HG03457 (cell line): ENCODE results near the gene YY1AP1.
"Not testable (repeated sequence)": the region's sequence is repeated elsewhere in the genome, so short reads cannot be mapped to it uniquely, and the experiment has no call there.

Source experiments
- ATAC-seq: cut with Tn5 transposase; IDR thresholded peaks from one replicate; pipeline ENCODE4 v1.9.1; 2021; ENCODE audit warnings: moderate number of reproducible peaks; ENCODE audit not compliant: unreplicated experiment

YY1AP1 gene

DNA sequence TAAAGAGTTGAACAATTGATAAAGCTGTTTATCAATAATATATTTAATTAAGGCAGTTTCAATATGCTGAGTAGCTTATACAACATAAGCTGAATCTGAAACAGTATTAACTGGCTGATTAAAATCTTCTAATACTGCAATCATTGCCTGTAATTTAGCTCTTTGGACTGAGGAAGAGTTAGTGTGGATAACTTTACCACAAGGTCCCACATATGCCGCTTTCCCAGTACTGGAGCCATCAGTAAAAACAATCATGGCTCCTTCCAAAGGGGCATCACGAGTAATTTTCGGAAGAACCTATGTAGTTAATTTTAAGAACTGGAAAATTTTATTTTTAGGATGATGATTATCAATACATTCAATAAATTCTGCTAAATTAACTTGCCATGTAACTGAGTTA lies 7.0 kb upstream of the YY1AP1 start:
- no peak for ATAC-seq

DNA sequence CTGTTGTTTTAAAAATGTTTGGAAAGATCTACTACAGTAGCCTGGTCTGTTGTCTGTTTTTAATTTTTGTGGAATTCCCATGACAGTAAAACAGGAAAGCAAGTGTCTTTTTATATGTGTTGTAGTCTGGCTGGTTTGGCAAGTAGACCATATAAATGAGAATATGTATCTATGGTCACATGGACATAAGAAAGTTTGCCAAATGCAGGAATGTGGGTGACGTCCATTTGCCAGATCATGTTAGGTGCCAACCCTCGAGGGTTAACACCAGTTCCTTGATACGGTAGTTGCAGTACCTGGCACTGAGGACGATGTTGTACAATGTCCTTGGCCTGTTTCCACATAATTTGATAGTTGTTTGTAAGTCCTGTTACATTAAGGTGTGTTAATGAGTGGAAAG lies 6.5 kb upstream of the YY1AP1 start:
- no peak for ATAC-seq

DNA sequence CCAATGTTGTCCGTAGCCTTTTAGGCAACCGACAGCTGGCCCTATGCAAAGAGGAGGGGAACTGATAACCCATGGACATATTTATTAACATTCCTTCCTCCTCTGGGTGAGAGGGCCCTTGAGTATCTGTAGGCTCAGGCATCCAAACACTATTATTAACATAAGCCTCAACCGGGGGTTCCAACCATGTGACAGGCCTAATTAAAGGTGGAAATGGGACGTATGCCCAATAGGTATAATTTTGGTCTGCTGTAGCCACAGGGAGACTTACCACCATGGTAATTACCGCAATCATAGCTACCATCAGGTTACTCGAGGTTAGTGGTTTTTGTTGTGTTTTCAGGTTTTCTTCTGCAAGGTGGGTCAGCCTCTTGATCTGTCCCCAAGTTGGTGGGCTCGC lies 5.6 kb upstream of the YY1AP1 start:
- no peak for ATAC-seq

DNA sequence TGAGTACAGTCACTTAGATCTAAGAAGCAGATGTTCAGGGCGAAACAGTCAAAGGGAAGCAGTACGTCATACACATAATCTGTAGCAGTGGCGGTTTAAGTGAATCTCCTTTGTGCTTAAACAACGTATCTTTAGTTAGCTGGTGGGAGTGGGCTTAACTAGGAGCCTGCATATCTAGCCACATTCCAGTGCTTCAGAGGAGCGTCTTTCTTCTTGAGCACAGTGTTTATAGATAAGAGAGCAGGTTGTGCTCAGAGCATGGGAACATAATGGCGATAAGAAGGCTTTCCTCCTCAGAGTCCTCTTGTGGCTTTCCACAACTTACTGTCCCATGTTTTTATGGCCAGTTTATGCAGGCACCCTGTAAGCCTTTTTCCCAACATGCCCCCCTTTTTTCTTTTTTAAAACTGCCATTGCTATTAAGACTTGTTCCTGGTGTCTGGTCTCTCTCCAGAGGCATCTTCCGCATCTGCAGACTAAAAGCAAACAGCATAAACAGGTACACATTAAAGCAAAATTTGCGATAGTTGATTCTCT lies 3.5 kb upstream of the YY1AP1 start:
- ATAC-seq, result no peak

GRCh38 chr1:155689081-155689607 lies 570 bp upstream of the YY1AP1 start, which contains the start of gene DAP3:
Gene DAP3, plus strand, starts transcription at chr1:155689091. Its CDS starts 20,689 bp downstream, at chr1:155709780.
- not testable (repeated sequence) for ATAC-seq

GRCh38 chr1:155687705-155688323 lies 760 bp downstream of the YY1AP1 start:
- peak; percentile 25 for ATAC-seq

DNA sequence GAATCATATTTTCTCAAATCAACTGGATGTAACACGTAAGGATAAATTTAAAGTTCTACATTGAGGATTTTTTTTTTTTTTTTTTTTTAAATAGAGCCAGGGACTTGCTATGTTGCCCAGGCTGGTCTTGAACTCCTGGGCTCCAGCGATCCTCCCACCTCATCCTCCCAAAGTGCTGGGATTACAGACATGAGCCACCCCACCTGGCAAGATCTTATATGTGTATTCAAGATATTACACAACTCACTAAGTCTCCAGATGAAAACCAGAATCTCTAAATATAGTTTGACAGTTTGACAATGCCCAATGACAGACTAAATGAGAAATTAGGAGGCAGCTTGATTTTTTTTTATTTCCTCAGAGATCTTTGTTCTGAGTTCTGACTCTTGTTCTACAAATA lies 6.8 kb downstream of the YY1AP1 start:
- no peak for ATAC-seq

DNA sequence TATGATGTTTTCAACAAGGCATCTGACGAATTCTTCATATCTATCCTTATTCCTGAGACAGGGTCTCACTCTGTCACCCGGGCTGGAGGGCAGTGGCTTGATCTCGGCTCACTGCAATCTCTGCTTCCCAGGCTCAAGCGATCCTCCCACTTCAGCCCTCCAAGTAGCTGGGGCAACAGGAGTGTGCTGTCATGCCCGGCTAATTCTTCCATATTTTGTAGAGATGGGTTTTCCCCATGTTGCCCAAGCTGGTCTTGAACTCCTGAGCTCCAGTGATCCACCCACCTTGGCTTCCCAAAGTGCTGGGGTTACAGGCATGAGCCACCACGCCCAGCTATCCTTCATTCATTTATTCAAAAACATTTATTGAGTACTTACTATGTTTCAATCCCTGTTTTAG lies 8.0 kb downstream of the YY1AP1 start:
- ATAC-seq, result no peak

- not testable (repeated sequence) for ATAC-seq
These were observed 9.6 kb downstream of the YY1AP1 start for GRCh38 chr1:155678992-155679391.

DNA sequence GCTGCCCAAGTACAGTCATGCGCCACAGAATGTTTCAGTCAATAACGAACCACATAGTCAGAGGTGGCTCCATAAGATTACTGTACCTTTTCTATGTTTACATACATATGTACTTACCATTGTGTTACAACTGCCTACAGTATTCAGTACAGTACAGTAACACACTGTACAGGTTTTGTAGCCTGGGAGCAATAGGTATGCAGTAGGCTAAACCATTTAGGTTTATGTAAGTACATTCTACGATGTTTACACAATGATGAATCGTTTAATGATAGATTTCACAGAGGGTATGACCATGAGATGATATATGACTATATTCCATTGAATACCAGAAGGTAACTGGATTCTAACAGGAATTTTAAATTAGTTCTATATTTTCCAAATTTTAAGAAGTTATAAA lies 10.5 kb downstream of the YY1AP1 start:
- no peak for ATAC-seq

DNA sequence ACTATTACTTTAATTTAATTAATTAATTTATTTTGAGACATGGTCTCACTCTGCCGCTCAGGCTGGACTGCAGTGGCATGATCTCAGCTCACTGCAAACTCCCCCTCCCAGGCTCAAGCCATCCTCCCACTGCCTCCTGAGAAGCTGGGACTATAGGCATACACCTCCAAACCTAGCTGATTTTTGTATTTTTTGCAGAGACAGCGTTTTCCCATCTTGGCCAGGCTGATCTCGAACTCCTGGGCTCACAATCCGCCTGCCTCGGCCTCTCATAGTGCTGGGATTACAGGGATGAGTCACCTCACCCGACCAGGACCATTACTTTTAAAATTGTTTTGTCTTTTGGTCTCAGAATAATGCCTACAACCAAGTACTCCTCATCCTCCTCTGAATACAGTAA lies 15.6 kb downstream of the YY1AP1 start:
- ATAC-seq, result no peak

GRCh38 chr1:155671750-155672149 lies 16.8 kb downstream of the YY1AP1 start:
- ATAC-seq, result no peak

DNA sequence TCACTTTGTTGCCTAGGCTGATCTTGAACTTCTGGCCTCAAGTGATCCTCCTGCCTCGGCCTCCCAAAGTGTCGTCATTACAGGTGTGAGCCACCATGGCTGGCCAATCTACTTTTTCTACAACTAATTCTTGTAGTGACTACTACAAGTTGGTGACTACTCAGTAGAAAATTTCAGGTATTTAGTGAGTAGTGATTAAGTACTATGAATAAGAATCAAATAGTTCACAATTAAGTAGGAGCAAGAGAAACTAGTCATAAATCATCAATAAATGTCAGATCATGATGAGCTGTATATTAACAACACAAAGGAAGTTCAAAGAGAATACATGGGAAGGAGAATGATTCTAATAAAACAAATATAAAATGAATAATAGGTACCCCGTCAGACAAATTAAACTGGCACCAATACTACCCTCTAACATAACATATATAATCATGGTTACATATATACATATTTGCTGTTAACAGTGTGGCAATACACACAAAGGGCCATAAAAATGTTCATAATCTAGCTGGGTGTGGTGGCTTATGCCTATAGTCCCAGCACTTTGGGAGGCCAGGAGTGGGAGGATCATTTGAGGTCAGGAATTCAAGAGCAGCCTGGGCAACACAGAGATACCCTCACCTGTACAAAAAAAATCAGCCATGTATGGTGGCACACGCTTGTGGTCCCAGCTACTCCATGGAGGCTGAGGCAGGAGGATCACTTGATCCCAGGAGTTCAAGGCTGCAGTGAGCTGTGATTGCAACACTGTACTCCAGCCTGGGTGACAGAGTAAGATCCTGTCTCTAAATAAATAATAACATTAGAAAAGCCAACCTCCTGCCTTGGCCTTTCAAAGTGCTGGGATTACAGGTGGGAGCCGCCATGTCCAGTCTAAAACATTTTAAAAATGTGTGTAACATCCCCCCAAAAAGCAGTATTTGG lies 19.1 kb downstream of the YY1AP1 start:
- ATAC-seq, result no peak

- ATAC-seq, result not testable (repeated sequence)
These were observed 27.3 kb downstream of the YY1AP1 start for GRCh38 chr1:155661239-155661638.

- no peak for ATAC-seq
These were observed 31.1 kb downstream of the YY1AP1 start for GRCh38 chr1:155657463-155657862.

GRCh38 chr1:155652951-155653350 lies 35.6 kb downstream of the YY1AP1 start:
- no peak for ATAC-seq

DNA sequence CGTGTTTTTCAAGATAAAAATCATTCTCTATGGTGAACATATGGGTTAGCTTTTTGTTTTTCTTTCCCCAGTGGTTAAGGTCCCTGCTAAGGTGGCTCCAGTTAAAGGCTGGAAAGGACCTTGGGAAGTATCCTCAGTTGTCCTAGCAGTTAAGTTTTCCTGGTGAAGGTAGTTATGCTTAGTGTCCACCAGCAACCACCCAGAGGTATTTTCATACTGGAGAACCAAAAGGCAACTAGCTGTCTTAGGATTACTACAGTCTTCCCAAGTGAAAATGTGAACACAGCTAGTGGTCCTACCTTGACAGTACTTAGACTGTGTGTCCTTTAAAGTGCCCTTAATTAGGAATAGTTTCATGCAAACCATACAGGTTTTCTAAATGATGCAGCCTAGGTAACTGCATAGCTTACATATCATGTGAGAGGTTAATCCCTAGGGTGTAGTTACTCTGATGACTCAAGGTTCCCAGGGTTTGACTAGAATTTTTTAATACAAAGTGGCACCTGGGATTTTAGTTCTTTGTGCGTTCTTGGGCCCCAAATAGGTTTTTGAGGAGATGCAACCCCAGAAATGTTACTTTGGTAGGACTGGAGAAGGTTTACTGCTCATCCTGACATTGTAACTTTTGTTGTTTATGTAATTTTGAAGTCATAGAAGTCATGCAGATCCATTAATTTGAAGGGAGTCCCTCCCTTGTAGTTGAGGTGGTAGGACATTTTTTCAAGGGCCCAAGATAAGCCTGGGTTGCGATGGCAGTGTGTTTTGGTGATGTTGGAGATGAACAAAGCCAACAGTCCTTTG lies 36.5 kb downstream of the YY1AP1 start:
- ATAC-seq, result no peak

GRCh38 chr1:155650231-155650757 lies 38.3 kb downstream of the YY1AP1 start:
- no peak for ATAC-seq

GRCh38 chr1:155649676-155650075 lies 38.9 kb downstream of the YY1AP1 start:
- ATAC-seq, result no peak
